ES-I3 (cell line): ENCODE data around the gene TMEM74B.
"Not testable (repeated sequence)": the region's sequence is repeated elsewhere in the genome, so short reads cannot be mapped to it uniquely, and the experiment has no call there.

Experiments used
- H3K36me3 ChIP-seq: 2 replicates; pipeline ENCODE4 v1.6.1; 2013; ENCODE audit warnings: mild to moderate bottlenecking, low read length, control low read depth, moderate library complexity; ENCODE audit not compliant: insufficient read depth
- H3K4me1 ChIP-seq: 2 replicates; pipeline ENCODE4 v1.6.1; 2013; ENCODE audit warnings: mild to moderate bottlenecking, control low read depth, low read length; ENCODE audit not compliant: insufficient read depth
- H3K9ac ChIP-seq: 2 replicates; pipeline ENCODE4 v1.6.1; 2013; ENCODE audit warnings: low read depth, mild to moderate bottlenecking, low read length, moderate library complexity
- H3K9me3 ChIP-seq: 2 replicates; pipeline ENCODE4 v1.6.1; 2013; ENCODE audit warnings: mild to moderate bottlenecking, low read length, moderate library complexity; ENCODE audit not compliant: control insufficient read depth, insufficient read depth

TMEM74B gene

GRCh38 chr20:1184638-1185315, at the start of gene TMEM74B:
TSS of gene TMEM74B (minus strand) at chr20:1184981. CDS start at chr20:1183801, 1,180 bp downstream.
- Histone ChIP-seq H3K9me3 (no peaks in the 10 kb centered on the region), H3K9ac (peak within 1 kb of the TSS; percentile 53), H3K4me1 (peaks cover 30% of the 10 kb centered on the region), H3K36me3 (no peaks in the 10 kb centered on the region)

GRCh38 chr20:1232286-1233111, 47.7 kb upstream of the TMEM74B start:
- Histone ChIP-seq H3K9ac (no peak overlapping the region), H3K9me3 (no peaks in the 10 kb centered on the region), H3K4me1 (no peaks in the 10 kb centered on the region), H3K36me3 (no peaks in the 10 kb centered on the region)

- Histone ChIP-seq H3K9ac (no peak overlapping the region), H3K9me3 (no peaks in the 10 kb centered on the region), H3K36me3 (no peaks in the 10 kb centered on the region), H3K4me1 (no peaks in the 10 kb centered on the region; the same call in 1 of the 2 replicates)
These were observed 44.8 kb upstream of the TMEM74B start for GRCh38 chr20:1229541-1229940.

- Histone ChIP-seq H3K9ac (peak within 1 kb of the TSS; percentile 93), H3K4me1 (no peaks in the 10 kb centered on the region; the same call in 1 of the 2 replicates)
These were observed 41.2 kb upstream of the TMEM74B start, which contains the start of gene RAD21L1 for GRCh38 chr20:1225783-1226654. TSS of gene RAD21L1 (plus strand) at chr20:1226044. CDS start at chr20:1228454, 2,410 bp downstream.

GRCh38 chr20:1225263-1225782, 40.5 kb upstream of the TMEM74B start:
- Histone ChIP-seq H3K4me1 (no peaks in the 10 kb centered on the region; the same call in 1 of the 2 replicates), H3K9ac (peak overlapping the region; percentile 70), H3K9me3 (no peaks in the 10 kb centered on the region), H3K36me3 (no peaks in the 10 kb centered on the region)

More at GRCh38 chr20:1225783-1226654, 41.2 kb upstream of the TMEM74B start, which contains the start of gene RAD21L1:
- no peaks in the 10 kb centered on the region for H3K9me3 ChIP-seq
- no peaks in the 10 kb centered on the region for H3K36me3 ChIP-seq

GRCh38 chr20:1224205-1224890, 39.6 kb upstream of the TMEM74B start:
- no peaks in the 10 kb centered on the region for H3K36me3 ChIP-seq
- no peaks in the 10 kb centered on the region; the same call in 1 of the 2 replicates for H3K4me1 ChIP-seq
- H3K9me3 ChIP-seq: no peaks in the 10 kb centered on the region
- H3K9ac ChIP-seq: no peak overlapping the region

- not testable (repeated sequence) for H3K9ac ChIP-seq, H3K9me3 ChIP-seq, H3K4me1 ChIP-seq, H3K36me3 ChIP-seq
These were observed 38.0 kb upstream of the TMEM74B start for GRCh38 chr20:1222750-1223149.

- H3K4me1 ChIP-seq: peaks cover 12% of the 10 kb centered on the region
- H3K9ac ChIP-seq, H3K9me3 ChIP-seq, H3K36me3 ChIP-seq: not testable (repeated sequence)
These were observed 32.0 kb upstream of the TMEM74B start for GRCh38 chr20:1216527-1217427.

GRCh38 chr20:1215386-1216170, 30.8 kb upstream of the TMEM74B start:
- Histone ChIP-seq H3K4me1 (peaks cover 12% of the 10 kb centered on the region), H3K36me3 (no peaks in the 10 kb centered on the region), H3K9ac (no peak overlapping the region), H3K9me3 (no peaks in the 10 kb centered on the region)

GRCh38 chr20:1214838-1215261, 30.1 kb upstream of the TMEM74B start:
- no peaks in the 10 kb centered on the region for H3K9me3 ChIP-seq
- no peak overlapping the region for H3K9ac ChIP-seq
- H3K36me3 ChIP-seq: no peaks in the 10 kb centered on the region
- peaks cover 12% of the 10 kb centered on the region for H3K4me1 ChIP-seq

GRCh38 chr20:1212607-1213396, 28.0 kb upstream of the TMEM74B start:
- Histone ChIP-seq H3K9me3 (no peaks in the 10 kb centered on the region), H3K9ac (no peak overlapping the region), H3K4me1 (peaks cover 12% of the 10 kb centered on the region), H3K36me3 (no peaks in the 10 kb centered on the region)
